ENCODE data around the gene DUSP19. TPM values are rescaled to one million over a fixed set of nuclear protein-coding genes. Genes with fewer than 3 reads are reported as not detected.

Gene DUSP19
- total and polyA plus RNA-seq, 2 of the 4 experiments (the other 2 are of a cell fraction), result 0.86 to 1.4 TPM

DNA sequence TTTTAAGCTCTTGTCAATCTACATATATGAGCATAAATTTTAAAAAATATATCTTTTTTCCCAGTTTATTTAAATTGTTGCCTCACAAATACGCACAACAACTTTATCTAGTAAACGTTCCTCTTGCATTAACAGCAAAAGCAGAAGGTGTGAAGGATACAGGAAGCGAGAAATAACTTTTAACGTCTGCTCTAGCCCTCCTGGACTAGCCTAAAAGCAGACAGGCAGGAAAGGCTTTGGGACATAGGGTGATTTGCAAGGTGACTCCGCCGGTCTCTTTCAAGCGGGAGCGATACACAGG lies 434 bp upstream of the DUSP19 start:
- H3K27ac ChIP-seq (ENCODE audit: insufficient read depth, low read length), result peak overlapping the region; percentile 2; the same call in 1 of the 2 replicates
- no CpG with 5 or more reads among the region's 8 CpGs for WGBS, 2 experiments (ENCODE audit: extremely low coverage in 2 of 2, insufficient read length in 1 of 2)
- H2AFZ ChIP-seq (replicated peaks; ENCODE audit: low read length, poor library complexity), result peak overlapping the region; percentile 95
- peak overlapping the region; percentile 66 for H4K5ac ChIP-seq (ENCODE audit: low read depth, low read length)
- H4K20me1 ChIP-seq (ENCODE audit: insufficient read depth, low read length), result no peaks in the 10 kb centered on the region
- peak overlapping the region; percentile 94 for H3K4me2 ChIP-seq (ENCODE audit: low read depth, low read length)
- H3K56ac ChIP-seq (ENCODE audit: extremely low read depth, insufficient read depth, low read length), result peak overlapping the region; percentile 21; the same call in 1 of the 2 replicates
- peak overlapping the region; percentile 74 for H3K4me3 ChIP-seq (ENCODE audit: insufficient read depth, low read depth, low read length)
- H2BK20ac ChIP-seq (ENCODE audit: low read depth, low read length), result no peak overlapping the region
- ChIA-PET POLR2A (ENCODE audit: unreplicated experiment) (interaction anchor here (1.0 kb wide), 1 partner anchor 128 kb away, joined by 3 read pairs; no protein-coding TSS in a partner anchor), CTCF (interaction anchor here (0.8 to 1.8 kb wide), 2 partner anchors 9 to 11 kb away, joined by 3 to 8 read pairs; no protein-coding TSS in a partner anchor)
- dilution Hi-C loops (cut with HindIII; ENCODE audit: low sequenced_read_pairs, unreplicated experiment), result no loop called here
- H3K9ac ChIP-seq (ENCODE audit: low read depth, low read length), result peak overlapping the region; percentile 69
- H2AK9ac ChIP-seq (replicated peaks; ENCODE audit: low read depth, low read length, poor library complexity), result no peak overlapping the region
- H3K4me1 ChIP-seq (ENCODE audit: control insufficient read depth, insufficient read depth, low read length), result no peaks in the 10 kb centered on the region
- no peaks in the 10 kb centered on the region for H3K9me1 ChIP-seq (ENCODE audit: insufficient read depth, low read length)
- 0 out of 2 replicates have a peak overlapping the region, but pooled peaks have one; percentile 54 for H4K91ac ChIP-seq (ENCODE audit: insufficient read depth, low read depth, low read length)
- peak overlapping the region; percentile 66 for H3K23ac ChIP-seq (ENCODE audit: low read depth, low read length)
- H3K36me3 ChIP-seq (ENCODE audit: control insufficient read depth, insufficient read depth, low read length), result no peaks in the 10 kb centered on the region
- H2AK5ac ChIP-seq (ENCODE audit: low read depth, low read length), result no peak overlapping the region
- intact Hi-C loops (cut with micrococcal nuclease), result loop anchor here (2.0 kb wide), 1 partner anchor 39 kb away; the partner anchor contains the start of gene NCKAP1
- H3K27me3 ChIP-seq (ENCODE audit: control insufficient read depth, insufficient read depth, low read length), result peaks cover 11% of the 10 kb centered on the region
- H3K18ac ChIP-seq (ENCODE audit: low read depth, low read length), result no peak overlapping the region
- H2BK120ac ChIP-seq (ENCODE audit: low read depth, low read length), result peak overlapping the region; percentile 47; the same call in 1 of the 2 replicates
- H2BK15ac ChIP-seq (ENCODE audit: low read depth, low read length), result no peak overlapping the region; the same call in 1 of the 3 replicates
- peak overlapping the region; percentile 93 for H3K14ac ChIP-seq (replicated peaks; ENCODE audit: low read depth, low read length)
- BruUV-seq (replicated peaks), result no TSS peak
- no peak overlapping the region for H2BK5ac ChIP-seq (ENCODE audit: low read depth, low read length, poor library complexity, severe bottlenecking)
- in situ Hi-C loops (cut with MboI; ENCODE audit: low sequenced_read_pairs), result no loop called here
- TF ChIP-seq POLR2A (IDR thresholded peaks at IDR 0.05; ENCODE audit: low read depth, low read length) (no peak), CHD1 (IDR thresholded peaks at IDR 0.05; ENCODE audit: low read depth, low read length) (no peak), RAD21 (IDR thresholded peaks at IDR 0.05; ENCODE audit: low read length) (no peak), BHLHE40 (IDR thresholded peaks at IDR 0.05; ENCODE audit: low read depth, low read length) (no peak), USF2 (IDR thresholded peaks at IDR 0.05; ENCODE audit: low read depth, low read length) (no peak), CEBPB (IDR thresholded peaks at IDR 0.05; ENCODE audit: low read depth, low read length) (no peak), MXI1 (IDR thresholded peaks at IDR 0.05; ENCODE audit: borderline replicate concordance, low read depth, low read length) (no peak)
- TF ChIP-seq, protein P1, sequence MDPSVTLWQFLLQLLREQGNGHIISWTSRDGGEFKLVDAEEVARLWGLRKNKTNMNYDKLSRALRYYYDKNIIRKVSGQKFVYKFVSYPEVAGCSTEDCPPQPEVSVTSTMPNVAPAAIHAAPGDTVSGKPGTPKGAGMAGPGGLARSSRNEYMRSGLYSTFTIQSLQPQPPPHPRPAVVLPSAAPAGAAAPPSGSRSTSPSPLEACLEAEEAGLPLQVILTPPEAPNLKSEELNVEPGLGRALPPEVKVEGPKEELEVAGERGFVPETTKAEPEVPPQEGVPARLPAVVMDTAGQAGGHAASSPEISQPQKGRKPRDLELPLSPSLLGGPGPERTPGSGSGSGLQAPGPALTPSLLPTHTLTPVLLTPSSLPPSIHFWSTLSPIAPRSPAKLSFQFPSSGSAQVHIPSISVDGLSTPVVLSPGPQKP (IDR thresholded peaks at IDR 0.05; ENCODE audit: borderline replicate concordance, low read depth, low read length), result no peak
- peak overlapping the region; percentile 86 to 96 for H4K8ac ChIP-seq (ENCODE audit: low read depth in 2 of 2, low read length in 2 of 2)
- H3K9me3 ChIP-seq (ENCODE audit: control insufficient read depth, insufficient read depth, low read length), result no peaks in the 10 kb centered on the region
- DNase-seq (no peak), ATAC-seq (ENCODE audit: low read depth) (no peak)
- peak overlapping the region; percentile 85 for H3K4ac ChIP-seq (ENCODE audit: low read depth, low read length)
- no peaks in the 10 kb centered on the region for H3K79me1 ChIP-seq (ENCODE audit: low read depth in 1 of 2, low read length in 2 of 2)
